PC-9 (cell line): ENCODE measurements around the gene COL4A1. TPM values are rescaled to one million over a fixed set of nuclear protein-coding genes. Genes with fewer than 3 reads are reported as not detected.

Experiments
- BruUV-seq: library from RNA; stranded (reverse); fragments of 400-500 nt; replicated peaks from 2 replicates; lab custom pipeline; 2021; lab: Mats Ljungman, UMichigan
- CTCF ChIA-PET: fragments of 300-600 bp; sonication (Branson Sonifier 250); formaldehyde crosslinking; loops from one replicate; lab custom pipeline; 2022; ENCODE audit warnings: antibody characterized with exemption; lab: Charles Lee
- POLR2A ChIA-PET: fragments of 300-600 bp; sonication (Branson Sonifier 250); formaldehyde crosslinking; loops from one replicate; lab custom pipeline; 2022; ENCODE audit warnings: antibody characterized with exemption; ENCODE audit not compliant: unreplicated experiment; lab: Charles Lee
- DNase-seq, 2 experiments: peaks; one replicate each; pipeline versions ENCODE4 v3.0.0 to v3.0.0-alpha.2; 2015 to 2022; ENCODE audit warnings: mixed read lengths in 1 of 2
- H2AFZ ChIP-seq: fragments of 200-600 bp; sonication (generic); 2 replicates; pipeline ENCODE4 v1.8.1; 2017; ENCODE audit warnings: antibody characterized with exemption
- H3F3A ChIP-seq: fragments of 200-600 bp; sonication (generic); 2 replicates; pipeline ENCODE4 v1.8.1; 2017; ENCODE audit warnings: antibody characterized with exemption, mild to moderate bottlenecking, low read depth; ENCODE audit not compliant: insufficient read depth
- H3K27ac ChIP-seq: fragments of 200-600 bp; sonication (generic); 2 replicates; pipeline ENCODE4 v1.6.1; 2016; ENCODE audit warnings: mixed run types
- H3K27me3 ChIP-seq: fragments of 200-600 bp; sonication (generic); 2 replicates; pipeline ENCODE4 v1.6.1; 2016; ENCODE audit warnings: low read depth, mixed run types; ENCODE audit not compliant: insufficient read depth
- H3K36me3 ChIP-seq: fragments of 200-600 bp; sonication (generic); 2 replicates; pipeline ENCODE4 v1.6.1; 2016; ENCODE audit warnings: low read depth, mixed run types
- H3K4me1 ChIP-seq: fragments of 200-600 bp; sonication (generic); replicated peaks from 2 replicates; pipeline ENCODE4 v1.6.1; 2016; ENCODE audit warnings: mixed run types; ENCODE audit not compliant: insufficient read depth
- H3K4me2 ChIP-seq: fragments of 200-600 bp; sonication (generic); 2 replicates; pipeline ENCODE4 v1.6.1; 2017; ENCODE audit warnings: mixed run types
- H3K4me3 ChIP-seq: fragments of 200-600 bp; sonication (generic); 2 replicates; pipeline ENCODE4 v1.6.1; 2016; ENCODE audit warnings: mixed run types
- H3K79me2 ChIP-seq: fragments of 200-600 bp; sonication (generic); 2 replicates; pipeline ENCODE4 v1.6.1; 2017; ENCODE audit warnings: low read depth, mixed run types
- H3K9me2 ChIP-seq: fragments of 200-600 bp; sonication (generic); 2 replicates; pipeline ENCODE4 v1.8.1; 2017; ENCODE audit warnings: mild to moderate bottlenecking; ENCODE audit not compliant: insufficient read depth
- H3K9me3 ChIP-seq: fragments of 200-600 bp; sonication (generic); 2 replicates; pipeline ENCODE4 v1.8.1; 2016; ENCODE audit warnings: low read depth; ENCODE audit not compliant: insufficient read depth
- H4K20me1 ChIP-seq: fragments of 200-600 bp; sonication (generic); 2 replicates; pipeline ENCODE4 v1.8.1; 2017; ENCODE audit not compliant: insufficient read depth
- CTCF ChIP-seq: fragments of 200-600 bp; sonication (generic); conservative IDR thresholded peaks from 2 replicates; pipeline ENCODE4 v1.6.1; 2017; ENCODE audit warnings: mixed run types, antibody characterized with exemption, mild to moderate bottlenecking, moderate library complexity
- EZH2 ChIP-seq: fragments of 200-600 bp; sonication (generic); IDR thresholded peaks from 2 replicates; pipeline ENCODE4 v1.8.0; 2017; ENCODE audit warnings: antibody characterized with exemption, low read depth
- intact Hi-C: fragments of 100-400 bp; cut with micrococcal nuclease; formaldehyde crosslinking; loops from one replicate; pipeline ENCODE4 v1.10.0; 2022; ENCODE audit not compliant: unreplicated experiment
- total RNA-seq: library from RNA; stranded (reverse); gene quantifications from 2 replicates; pipeline ENCODE4 v1.2.3, GENCODE V29; 2021

COL4A1 gene
- total RNA-seq, 1 experiment from 2014 or later: 24.5 TPM

- H4K20me1 ChIP-seq: no peaks in the 10 kb centered on the region
- no TSS peak for BruUV-seq
- peak overlapping the region; percentile 64 for H3K4me2 ChIP-seq
- H3K36me3 ChIP-seq: no peaks in the 10 kb centered on the region
- H3K27ac ChIP-seq: peak overlapping the region; percentile 56
- peaks cover 18% of the 10 kb centered on the region for H3F3A ChIP-seq
- POLR2A ChIA-PET: no interaction called here
- intact Hi-C loops: loop anchor here (1.0 kb wide), 1 partner anchor 56 kb away; no protein-coding TSS in a partner anchor
- H3K9me2 ChIP-seq: no peaks in the 10 kb centered on the region
- H2AFZ ChIP-seq: peak overlapping the region; percentile 61
- H3K79me2 ChIP-seq: no peaks in the 10 kb centered on the region
- TF ChIP-seq EZH2 (no peak), CTCF (no peak)
- CTCF ChIA-PET: no interaction called here
- peak; percentile 71 to 93 for DNase-seq
- no peaks in the 10 kb centered on the region for H3K9me3 ChIP-seq
- H3K4me1 ChIP-seq: peaks cover 24% of the 10 kb centered on the region
- H3K27me3 ChIP-seq: no peaks in the 10 kb centered on the region
- peak overlapping the region; percentile 8; the same call in 1 of the 2 replicates for H3K4me3 ChIP-seq
Observed at GRCh38 chr13:110286833-110287819, 19.8 kb downstream of the COL4A1 start.

GRCh38 chr13:110285991-110286832 lies 20.7 kb downstream of the COL4A1 start:
- H3K27me3 ChIP-seq: no peaks in the 10 kb centered on the region
- POLR2A ChIA-PET: no interaction called here

More at GRCh38 chr13:110285991-110286832, 20.7 kb downstream of the COL4A1 start:
- Histone ChIP-seq H2AFZ (no peak overlapping the region), H3K4me1 (peaks cover 24% of the 10 kb centered on the region), H3K36me3 (no peaks in the 10 kb centered on the region), H3K79me2 (no peaks in the 10 kb centered on the region), H3K4me3 (no peak overlapping the region), H3K9me3 (no peaks in the 10 kb centered on the region), H3F3A (peaks cover 18% of the 10 kb centered on the region), H4K20me1 (no peaks in the 10 kb centered on the region), H3K27ac (peak overlapping the region; percentile 56), H3K9me2 (no peaks in the 10 kb centered on the region), H3K4me2 (peak overlapping the region; percentile 64)
- CTCF ChIA-PET: no interaction called here
- intact Hi-C loops: no loop called here
- no TSS peak for BruUV-seq
- no peak for TF ChIP-seq CTCF
- TF ChIP-seq EZH2: no peak
- no peak for DNase-seq
